HG02840 (cell line): ENCODE data around the gene RNF227.
A peak's percentile ranks its signal among the peaks of the same experiment; 100 is the strongest.

Experiments
- ATAC-seq: cut with Tn5 transposase; IDR thresholded peaks from one replicate; pipeline ENCODE4 v1.9.1; 2021; ENCODE audit warnings: mild to moderate bottlenecking, moderate library complexity, moderate number of reproducible peaks; ENCODE audit not compliant: unreplicated experiment, low FRiP score

The RNF227 gene

GRCh38 chr17:7930841-7931631, 14.9 kb upstream of the RNF227 start:
- ATAC-seq = no peak

GRCh38 chr17:7929158-7930023, 13.3 kb upstream of the RNF227 start, which contains the start of gene KCNAB3:
Gene KCNAB3 (minus strand): TSS chr17:7929856. CDS start chr17:7929435, 421 bp downstream.
- no peak for ATAC-seq

- no peak for ATAC-seq
Observed at GRCh38 chr17:7927596-7927995, 11.5 kb upstream of the RNF227 start.

- no peak for ATAC-seq
Observed at GRCh38 chr17:7922845-7923628, 6.9 kb upstream of the RNF227 start.

- no peak for ATAC-seq
Observed at GRCh38 chr17:7922269-7922844, 6.3 kb upstream of the RNF227 start.

GRCh38 chr17:7916808-7917207, 719 bp upstream of the RNF227 start:
- no peak for ATAC-seq

GRCh38 chr17:7916385-7916682, 245 bp upstream of the RNF227 start:
- ATAC-seq = peak; percentile 20

GRCh38 chr17:7915179-7915610, 894 bp downstream of the RNF227 start:
- peak; percentile 16 for ATAC-seq

GRCh38 chr17:7912927-7913524, 3.1 kb downstream of the RNF227 start:
- no peak for ATAC-seq

GRCh38 chr17:7911116-7911515, 5.0 kb downstream of the RNF227 start:
- no peak for ATAC-seq

GRCh38 chr17:7910711-7911110, 5.4 kb downstream of the RNF227 start:
- no peak for ATAC-seq

GRCh38 chr17:7910281-7910680, 5.8 kb downstream of the RNF227 start:
- no peak for ATAC-seq

- no peak for ATAC-seq
Observed at GRCh38 chr17:7909089-7909488, 7.0 kb downstream of the RNF227 start.

- ATAC-seq = no peak
Observed at GRCh38 chr17:7903154-7904103, 12.7 kb downstream of the RNF227 start.

- ATAC-seq = no peak
Observed at GRCh38 chr17:7897773-7898172, 18.3 kb downstream of the RNF227 start.

GRCh38 chr17:7897090-7897489, 19.0 kb downstream of the RNF227 start:
- ATAC-seq = no peak

GRCh38 chr17:7894866-7895265, 21.2 kb downstream of the RNF227 start:
- no peak for ATAC-seq

GRCh38 chr17:7894226-7894625, 21.9 kb downstream of the RNF227 start:
- no peak for ATAC-seq
